GM12892 (cell line): Measurements from ENCODE around the gene GALNT18.

Experiments used
- DNase-seq: peaks from one replicate; pipeline ENCODE4 v3.0.0; 2011; ENCODE audit not compliant: insufficient read length
- FAIRE-seq: peaks from 2 replicates; lab custom pipeline; 2011; peaks lifted over from hg19 to GRCh38; lab: Jason Lieb, UNC
- POLR2A ChIP-seq: IDR thresholded peaks from 2 replicates; pipeline ENCODE4 v1.6.1; 2011; ENCODE audit warnings: low read depth, low read length, control low read depth
- POLR2AphosphoS5 ChIP-seq: IDR thresholded peaks from 2 replicates; pipeline ENCODE4 v1.6.1; 2011; ENCODE audit warnings: low read depth, low read length, control low read depth
- TAF1 ChIP-seq: IDR thresholded peaks from 2 replicates; pipeline ENCODE4 v1.6.1; 2011; ENCODE audit warnings: low read depth, mild to moderate bottlenecking, control low read depth, low read length, borderline replicate concordance

Gene GALNT18

DNA sequence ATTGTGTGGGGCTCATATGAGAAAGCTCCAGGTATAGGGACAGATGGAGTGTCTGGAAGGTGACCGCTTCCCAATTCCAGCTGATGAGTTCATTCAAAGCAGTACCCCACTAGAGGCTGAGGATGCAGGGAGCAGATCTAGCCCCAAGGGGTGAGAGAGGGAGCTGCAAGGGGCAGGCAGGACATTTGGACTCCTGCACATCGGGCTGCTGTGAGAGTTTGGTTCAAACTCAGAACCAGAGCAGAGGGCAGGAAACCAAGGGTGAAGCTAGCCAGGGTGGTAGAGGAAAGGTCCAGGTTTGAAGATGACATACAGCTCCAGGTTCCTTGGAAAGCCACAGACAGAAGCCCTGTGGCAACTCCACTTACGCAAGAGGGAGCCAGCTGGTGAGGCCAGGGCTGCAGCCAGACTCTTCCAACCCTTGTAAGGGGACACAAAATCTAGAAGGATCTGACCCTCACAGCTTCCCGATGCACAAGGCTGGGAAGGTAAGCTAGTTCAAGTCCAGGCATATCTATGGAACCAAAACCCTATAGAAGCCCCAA lies 270.7 kb downstream of the GALNT18 start:
- no peak for DNase-seq
- no peak for FAIRE-seq
- TF ChIP-seq POLR2A, result no peak
- TF ChIP-seq POLR2AphosphoS5, result no peak
- TF ChIP-seq TAF1, result no peak

DNA sequence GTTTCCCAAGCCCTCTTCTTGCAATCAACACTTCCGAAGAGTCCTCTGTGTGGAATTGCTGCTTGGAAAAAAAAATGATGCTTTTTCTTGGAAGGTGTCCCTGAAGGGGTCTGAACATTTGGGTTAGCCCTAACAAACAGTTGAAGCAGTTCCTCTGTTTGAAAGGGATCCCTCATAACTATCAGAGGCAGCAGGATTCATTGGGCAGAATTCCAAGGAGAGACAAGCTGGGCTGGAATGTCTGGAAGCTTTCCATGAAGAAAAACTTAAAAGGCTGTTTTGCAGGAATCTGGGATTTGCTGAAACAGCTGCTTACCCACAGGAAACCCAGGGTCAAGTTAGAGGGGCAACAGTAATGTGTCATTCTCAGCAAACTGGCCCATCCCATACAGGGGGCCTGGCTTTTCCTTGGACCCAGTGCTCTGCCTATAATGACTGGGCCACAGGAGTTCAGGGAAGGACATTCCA lies 271.9 kb downstream of the GALNT18 start:
- DNase-seq (no peak), FAIRE-seq (no peak)
- TF ChIP-seq TAF1 (no peak), POLR2AphosphoS5 (no peak), POLR2A (no peak)

DNA sequence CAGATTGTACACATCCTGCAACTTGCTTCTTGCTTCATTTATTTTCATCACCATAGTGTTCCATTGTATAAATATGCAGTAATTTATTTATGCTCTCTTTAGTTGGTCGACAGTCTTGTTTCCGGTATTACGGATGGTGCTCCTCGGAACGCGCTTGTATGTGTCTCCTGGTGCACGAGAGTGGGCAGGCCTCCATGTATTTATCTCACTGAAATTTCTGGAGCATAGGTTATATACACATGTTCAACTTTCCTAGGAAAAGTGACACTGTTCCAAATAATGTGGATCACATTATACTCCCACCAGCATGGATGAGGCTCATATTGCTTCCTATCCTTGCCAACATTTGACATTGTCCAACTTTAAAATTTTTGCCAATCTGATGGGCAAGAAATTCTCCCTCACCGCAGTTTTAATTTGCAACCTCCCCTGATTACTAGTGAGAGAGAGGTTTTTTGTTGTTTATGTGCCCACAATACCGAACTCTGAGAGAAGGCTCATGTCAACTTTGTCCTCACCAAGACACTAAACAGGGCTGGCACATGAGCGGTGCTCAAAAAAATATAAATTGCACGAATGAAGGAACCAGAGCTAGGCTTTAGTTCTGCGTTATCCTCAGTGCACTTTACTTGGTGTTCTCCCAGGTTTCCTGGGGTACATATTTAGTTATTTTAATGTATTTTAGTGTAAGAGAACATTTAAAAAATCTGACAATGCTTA lies 272.5 kb downstream of the GALNT18 start:
- TF ChIP-seq TAF1 (no peak), POLR2AphosphoS5 (no peak), POLR2A (no peak)
- no peak for DNase-seq
- no peak for FAIRE-seq

DNA sequence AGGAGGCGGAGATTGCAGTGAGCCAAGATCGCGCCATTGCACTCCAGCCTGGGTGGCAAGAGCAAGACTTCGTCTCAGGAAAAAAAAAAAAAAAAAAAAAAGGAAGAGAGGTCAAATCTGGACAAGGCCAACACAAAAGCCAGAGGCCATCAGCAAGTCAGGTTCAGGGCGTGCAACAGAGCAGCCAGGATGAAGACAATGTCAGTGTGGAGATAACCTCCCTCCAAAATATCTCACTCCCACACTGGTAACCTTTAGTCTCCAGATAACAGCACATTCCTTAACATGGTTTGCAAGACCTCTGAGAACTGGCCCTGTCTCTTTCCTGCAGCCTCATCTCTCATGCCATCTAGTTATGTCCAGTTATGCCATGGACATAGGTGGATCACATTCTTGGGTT lies 273.5 kb downstream of the GALNT18 start:
- no peak for FAIRE-seq
- TF ChIP-seq POLR2AphosphoS5 (no peak), POLR2A (no peak), TAF1 (no peak)
- no peak for DNase-seq

DNA sequence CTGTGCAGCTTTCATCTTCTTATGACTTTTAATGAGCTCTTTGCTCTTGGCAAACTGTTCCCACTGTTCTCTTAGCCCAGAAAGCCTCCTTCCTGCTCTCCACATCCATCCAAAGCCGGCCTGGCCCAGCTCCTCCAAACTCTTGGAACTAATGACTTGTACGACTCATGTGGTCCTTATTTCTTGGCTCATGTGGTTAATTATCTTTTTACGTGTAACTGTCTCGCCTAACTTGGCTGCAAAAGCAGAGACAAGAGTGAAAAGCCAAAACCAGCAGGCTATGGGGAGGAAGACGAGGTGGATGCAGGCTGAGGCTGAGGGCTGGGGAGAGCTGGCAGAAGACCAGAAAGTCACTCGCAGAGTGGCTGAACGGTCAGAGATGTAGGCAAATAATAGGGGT lies 274.2 kb downstream of the GALNT18 start:
- no peak for TF ChIP-seq POLR2A
- no peak for TF ChIP-seq POLR2AphosphoS5
- TF ChIP-seq TAF1, result no peak
- no peak for FAIRE-seq
- no peak for DNase-seq

DNA sequence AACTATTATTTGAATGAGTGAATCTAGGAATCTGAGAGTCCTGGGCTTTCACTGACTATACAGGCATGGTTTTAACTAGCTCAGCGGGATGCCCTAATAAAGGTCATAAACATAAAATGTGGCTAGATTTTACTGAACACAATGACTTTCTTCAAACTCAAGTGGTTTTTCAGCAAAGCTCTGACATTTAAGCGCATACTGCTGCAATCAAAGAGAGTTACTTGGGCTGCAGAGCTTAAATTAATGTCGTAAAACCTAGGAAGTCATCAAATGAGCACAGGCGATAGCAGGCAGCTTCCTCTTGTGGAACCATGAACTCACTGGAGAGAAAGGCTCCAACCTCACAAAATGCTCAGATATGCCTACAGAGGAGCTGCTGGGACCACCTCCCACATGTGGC lies 275.5 kb downstream of the GALNT18 start:
- FAIRE-seq (no peak), DNase-seq (no peak)
- no peak for TF ChIP-seq POLR2A
- TF ChIP-seq TAF1, result no peak
- TF ChIP-seq POLR2AphosphoS5, result no peak

DNA sequence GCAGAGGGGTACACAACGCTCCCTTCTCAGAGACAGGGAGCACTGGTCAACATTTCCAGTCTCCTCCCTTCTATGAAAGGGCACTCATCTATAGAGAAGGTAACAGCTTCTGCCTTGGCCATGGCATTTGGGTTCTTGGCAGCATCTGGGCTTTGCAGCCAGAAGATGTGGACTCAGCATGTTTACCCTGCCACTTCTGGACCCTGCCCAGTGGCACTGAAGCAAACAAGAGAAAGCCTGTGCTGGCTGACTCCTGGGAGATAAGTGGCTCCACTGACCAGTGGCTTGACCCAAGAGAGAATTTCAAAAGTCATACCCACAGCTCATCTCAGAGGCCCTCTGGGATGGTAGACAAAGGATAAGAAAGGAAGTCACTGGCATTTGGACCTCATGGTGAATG lies 276.7 kb downstream of the GALNT18 start:
- no peak for FAIRE-seq
- DNase-seq, result no peak
- no peak for TF ChIP-seq TAF1
- TF ChIP-seq POLR2AphosphoS5, result no peak
- no peak for TF ChIP-seq POLR2A

DNA sequence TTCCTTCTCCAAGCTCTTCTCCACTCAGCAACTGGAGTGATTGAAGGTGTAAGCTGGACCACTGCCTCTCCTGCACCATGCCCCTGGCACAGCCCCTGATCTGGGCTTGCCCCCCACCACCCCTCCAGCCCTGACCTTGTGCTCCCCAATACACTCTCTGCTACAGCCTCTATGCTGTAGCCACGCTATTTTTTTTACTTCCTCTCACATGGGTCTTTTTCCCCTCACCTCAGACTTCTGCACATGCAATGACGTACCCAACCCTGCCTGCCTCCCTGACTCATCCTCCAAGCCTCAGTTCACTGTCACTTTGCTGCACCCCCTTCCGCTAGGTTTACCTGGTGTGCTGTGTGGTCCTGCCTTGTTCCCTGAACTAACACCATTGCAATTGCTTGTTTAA lies 277.8 kb downstream of the GALNT18 start:
- FAIRE-seq (no peak), DNase-seq (no peak)
- TF ChIP-seq TAF1 (no peak), POLR2A (no peak), POLR2AphosphoS5 (no peak)

DNA sequence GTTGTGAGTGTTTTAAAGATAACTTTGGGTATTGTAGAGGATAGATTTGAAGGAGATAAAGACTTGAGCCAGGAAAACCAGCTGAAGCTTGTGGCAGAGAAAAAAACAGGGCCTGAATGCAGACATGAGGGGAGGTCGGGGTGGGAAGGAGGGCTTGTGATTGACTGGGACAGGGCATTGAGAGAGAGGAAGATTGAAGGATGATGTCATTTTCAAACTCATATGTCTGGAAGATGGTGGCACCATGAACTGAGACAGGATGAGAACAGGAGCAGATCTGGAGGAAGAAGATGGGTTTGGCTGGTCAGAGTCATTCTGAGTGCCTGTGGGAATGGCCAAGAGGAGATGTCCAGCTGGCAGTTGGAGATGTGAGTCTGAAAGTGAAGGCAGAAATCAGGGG lies 283.5 kb downstream of the GALNT18 start:
- DNase-seq (no peak), FAIRE-seq (no peak)
- TF ChIP-seq POLR2A, result no peak
- no peak for TF ChIP-seq TAF1
- no peak for TF ChIP-seq POLR2AphosphoS5

DNA sequence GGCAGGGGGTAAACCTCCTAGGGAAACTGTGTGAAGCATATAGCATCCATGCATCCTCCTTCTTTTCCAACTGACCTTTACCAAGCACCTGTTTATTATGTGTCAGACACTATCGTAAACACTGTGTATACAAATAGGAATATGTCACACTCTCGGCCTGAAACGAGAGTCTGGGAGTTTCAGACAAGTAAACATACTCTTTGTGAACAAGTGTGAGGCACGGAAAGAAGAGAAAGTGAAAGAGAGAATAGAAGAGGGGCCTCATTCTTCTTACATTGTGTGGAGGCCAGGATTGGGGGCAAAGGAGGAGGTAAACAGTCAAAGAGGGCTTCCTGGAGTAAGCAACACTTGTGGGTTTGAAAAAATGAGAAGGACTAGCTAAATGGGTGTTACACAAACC lies 285.1 kb downstream of the GALNT18 start:
- TF ChIP-seq POLR2AphosphoS5 (no peak), TAF1 (no peak), POLR2A (no peak)
- FAIRE-seq, result no peak
- DNase-seq, result no peak

DNA sequence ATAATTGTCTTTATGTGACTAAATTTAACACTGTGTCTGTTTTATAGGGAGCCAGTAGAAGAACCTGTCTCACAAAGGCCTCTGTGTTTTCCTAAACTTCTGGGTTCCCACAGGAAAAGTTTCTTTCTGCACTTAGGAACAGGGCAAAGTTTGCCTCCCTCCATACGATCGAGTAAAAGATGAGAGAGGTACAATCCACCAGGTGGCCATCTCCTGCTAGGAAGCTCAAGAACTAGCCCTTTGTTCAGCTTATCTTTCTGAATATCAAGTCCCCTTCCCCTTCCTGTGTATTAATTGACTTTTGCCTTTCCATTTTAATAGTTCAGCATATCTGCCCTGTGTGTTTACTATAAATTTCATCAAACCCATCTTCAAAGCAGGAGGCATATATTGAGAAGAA lies 286.8 kb downstream of the GALNT18 start:
- DNase-seq (no peak), FAIRE-seq (no peak)
- TF ChIP-seq POLR2AphosphoS5 (no peak), TAF1 (no peak), POLR2A (no peak)

DNA sequence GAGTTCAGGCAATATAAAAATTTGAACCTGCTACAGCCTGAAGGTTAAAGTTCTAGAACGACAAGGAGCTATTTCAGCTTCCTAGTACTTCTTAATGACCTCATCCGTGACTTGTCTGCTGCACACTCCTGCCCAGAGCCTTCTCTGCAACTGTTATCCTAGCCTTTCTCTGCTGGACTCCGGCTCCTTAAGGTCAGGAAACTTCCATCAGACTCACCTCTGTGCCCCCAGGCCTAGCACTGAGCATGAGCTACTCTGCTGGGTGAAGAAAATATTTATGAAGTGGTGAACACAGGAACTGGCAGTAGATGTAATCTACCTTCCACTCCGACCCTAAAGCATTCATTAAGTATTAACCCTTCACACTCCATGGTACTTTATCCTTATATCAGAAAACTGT lies 287.2 kb downstream of the GALNT18 start:
- no peak for TF ChIP-seq POLR2AphosphoS5
- FAIRE-seq (no peak), DNase-seq (no peak)
